Sigmoid colon (tissue), 3 donors: Measurements from ENCODE around the gene STAG3.

ENCODE experiments used
- CTCF ChIP-seq, 4 experiments: fragments of 450-650 bp in 3 of 4; fragments of 200-600 bp in 1 of 4; IDR thresholded peaks; one replicate each; pipeline ENCODE4 v1.5.1; 2016 to 2019; ENCODE audit warnings: antibody characterized with exemption in 4 of 4, mild to moderate bottlenecking in 3 of 4, moderate library complexity in 2 of 4
- POLR2A ChIP-seq, 2 donors: fragments of 450-650 bp; IDR thresholded peaks; one replicate each; pipeline ENCODE4 v1.6.1; 2016; ENCODE audit warnings: antibody characterized with exemption in 2 of 2, mild to moderate bottlenecking in 2 of 2, moderate library complexity in 2 of 2

GRCh38 chr7:100195222-100195621 lies 17.5 kb downstream of the STAG3 start:
- TF ChIP-seq CTCF (IDR thresholded peaks at IDR 0.05): no peak
- no peak for TF ChIP-seq POLR2A (IDR thresholded peaks at IDR 0.05)
